Mesangial cell (primary cell): ENCODE data around the gene TIMM8A. TPM values are rescaled to one million over a fixed set of nuclear protein-coding genes. Genes with fewer than 3 reads are reported as not detected.

Experiments
- total RNA-seq: library from RNA; depleted of rRNA; stranded (reverse); fragments of >200 nt; gene quantifications from 2 replicates; pipeline ENCODE4 v1.2.3, GENCODE V29; 2015

The TIMM8A gene
- 3.5 and 8.1 TPM in 2 replicates for total RNA-seq

GRCh38 chrX:101348452-101349192 lies at the start of gene TIMM8A:
Gene TIMM8A (minus strand): TSS chrX:101348742. CDS start chrX:101348664, 78 bp downstream.

GRCh38 chrX:101390664-101391525 lies 42.4 kb upstream of the TIMM8A start, which contains the start of gene RPL36A:
Gene RPL36A (plus strand): TSS chrX:101391011. CDS start chrX:101391044, 33 bp downstream.

GRCh38 chrX:101385795-101386541 lies 37.4 kb upstream of the TIMM8A start, which contains the start of gene BTK:
Gene BTK (minus strand): TSS chrX:101386191. CDS start chrX:101375284, 10,907 bp downstream.

Other genes starting within 250 kb of the TIMM8A start
- gene DRP2, start 129.0 kb downstream of the TIMM8A start, total RNA-seq, result 0.51 and 1.1 TPM in 2 replicates
- under 0.01 and 0.33 TPM in 2 replicates for gene TAF7L, start 57.4 kb downstream of the TIMM8A start, total RNA-seq
- under 0.01 TPM in 1 of 2 replicates, not detected in the other for gene BTK, start 37.4 kb upstream of the TIMM8A start, total RNA-seq
- gene RPL36A, start 42.3 kb upstream of the TIMM8A start, total RNA-seq, result 359 and 1,026 TPM in 2 replicates
- 15.0 and 41.7 TPM in 2 replicates for gene GLA, start 59.2 kb upstream of the TIMM8A start, total RNA-seq
- 28.7 and 29.7 TPM in 2 replicates for gene HNRNPH2, start 59.5 kb upstream of the TIMM8A start, total RNA-seq
- gene ARMCX4, start 136.7 kb upstream of the TIMM8A start, total RNA-seq, result 2.0 and 2.7 TPM in 2 replicates
- 10.9 and 14.6 TPM in 2 replicates for gene ARMCX1, start 201.8 kb upstream of the TIMM8A start, total RNA-seq